Choroid plexus epithelial cell (primary cell): ENCODE data around the gene PACS1.

ENCODE experiments used
- DNase-seq: peaks from one replicate; pipeline ENCODE4 v3.0.0-alpha.2; 2010; ENCODE audit warnings: low read depth
- H3K4me3 ChIP-seq: 2 replicates; pipeline ENCODE4 v1.5.1; 2011; ENCODE audit warnings: low read depth, mild to moderate bottlenecking, control low read depth, low read length, moderate library complexity
- TF ChIP-seq, protein P1 (sequence below): conservative IDR thresholded peaks from 2 replicates; pipeline ENCODE4 v1.5.1; 2011; ENCODE audit warnings: low read depth, mild to moderate bottlenecking, control low read depth, inconsistent platforms, low read length, moderate library complexity

The PACS1 gene

GRCh38 chr11:66265531-66266377 lies 195.7 kb downstream of the PACS1 start:
- H3K4me3 ChIP-seq: no peak overlapping the region
- DNase-seq: no peak
- TF ChIP-seq, protein P1, sequence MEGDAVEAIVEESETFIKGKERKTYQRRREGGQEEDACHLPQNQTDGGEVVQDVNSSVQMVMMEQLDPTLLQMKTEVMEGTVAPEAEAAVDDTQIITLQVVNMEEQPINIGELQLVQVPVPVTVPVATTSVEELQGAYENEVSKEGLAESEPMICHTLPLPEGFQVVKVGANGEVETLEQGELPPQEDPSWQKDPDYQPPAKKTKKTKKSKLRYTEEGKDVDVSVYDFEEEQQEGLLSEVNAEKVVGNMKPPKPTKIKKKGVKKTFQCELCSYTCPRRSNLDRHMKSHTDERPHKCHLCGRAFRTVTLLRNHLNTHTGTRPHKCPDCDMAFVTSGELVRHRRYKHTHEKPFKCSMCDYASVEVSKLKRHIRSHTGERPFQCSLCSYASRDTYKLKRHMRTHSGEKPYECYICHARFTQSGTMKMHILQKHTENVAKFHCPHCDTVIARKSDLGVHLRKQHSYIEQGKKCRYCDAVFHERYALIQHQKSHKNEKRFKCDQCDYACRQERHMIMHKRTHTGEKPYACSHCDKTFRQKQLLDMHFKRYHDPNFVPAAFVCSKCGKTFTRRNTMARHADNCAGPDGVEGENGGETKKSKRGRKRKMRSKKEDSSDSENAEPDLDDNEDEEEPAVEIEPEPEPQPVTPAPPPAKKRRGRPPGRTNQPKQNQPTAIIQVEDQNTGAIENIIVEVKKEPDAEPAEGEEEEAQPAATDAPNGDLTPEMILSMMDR: no peak

- H3K4me3 ChIP-seq: peak overlapping the region; percentile 72
- no peak for DNase-seq
- TF ChIP-seq, protein P1: no peak
These were observed 196.4 kb downstream of the PACS1 start for GRCh38 chr11:66266378-66267038.

DNA sequence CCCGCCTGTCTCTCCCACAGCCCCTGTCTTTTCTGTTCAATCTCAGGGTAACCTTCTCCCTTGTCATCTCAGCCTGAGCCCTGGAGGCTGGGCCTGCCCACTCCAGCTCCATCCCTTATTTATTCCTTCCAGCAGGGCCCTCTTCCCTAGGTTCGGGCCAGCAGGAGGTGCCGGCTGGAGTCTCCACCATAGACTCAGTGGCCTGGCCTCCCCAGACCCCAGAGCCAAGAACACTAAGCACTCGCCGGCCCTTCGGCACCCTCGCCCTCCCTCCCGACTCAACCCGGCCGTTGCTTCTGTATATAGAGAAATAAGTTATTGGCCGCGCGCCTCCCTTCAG lies 196.9 kb downstream of the PACS1 start:
- TF ChIP-seq, protein P1: peak; percentile 12
- peak overlapping the region; percentile 72 for H3K4me3 ChIP-seq

GRCh38 chr11:66267379-66268243 lies 197.5 kb downstream of the PACS1 start:
- TF ChIP-seq, protein P1: no peak
- DNase-seq: peak; percentile 92

More for the DNA sequence above, 196.9 kb downstream of the PACS1 start:
- DNase-seq: no peak

GRCh38 chr11:66268244-66268951 lies 198.3 kb downstream of the PACS1 start, which contains the start of gene RAB1B:
Gene RAB1B (plus strand): TSS chr11:66268639. CDS start chr11:66268680, 41 bp downstream.
- H3K4me3 ChIP-seq: peak within 1 kb of the TSS; percentile 93
- peak; percentile 100 for DNase-seq
- TF ChIP-seq, protein P1: no peak

More at GRCh38 chr11:66267379-66268243, 197.5 kb downstream of the PACS1 start:
- H3K4me3 ChIP-seq: peak overlapping the region; percentile 72
